ENCODE measurements around the gene ZNF451. TPM values are rescaled to one million over a fixed set of nuclear protein-coding genes. Genes with fewer than 3 reads are reported as not detected.
"Not testable (repeated sequence)": the region's sequence is repeated elsewhere in the genome, so short reads cannot be mapped to it uniquely, and the experiment has no call there.

ZNF451 gene
- total RNA-seq, 1 donor, result 77.5 TPM

GRCh38 chr6:57078531-57079207 lies 11.3 kb upstream of the ZNF451 start:
- TF ChIP-seq CTCF (IDR thresholded peaks at IDR 0.05; ENCODE audit: insufficient read depth, low read length), result no peak
- H3K4me3 ChIP-seq (ENCODE audit: low read depth, low read length), result no peak overlapping the region
- no peak for DNase-seq (ENCODE audit: low read depth)

GRCh38 chr6:57085471-57085870 lies 4.5 kb upstream of the ZNF451 start:
- TF ChIP-seq CTCF (IDR thresholded peaks at IDR 0.05; ENCODE audit: insufficient read depth, low read length), result no peak
- DNase-seq (ENCODE audit: low read depth), result no peak
- no peak overlapping the region for H3K4me3 ChIP-seq (ENCODE audit: low read depth, low read length)

- DNase-seq (ENCODE audit: low read depth), result no peak
- TF ChIP-seq CTCF (IDR thresholded peaks at IDR 0.05; ENCODE audit: insufficient read depth, low read length), result no peak
- no peak overlapping the region for H3K4me3 ChIP-seq (ENCODE audit: low read depth, low read length)
Measured at GRCh38 chr6:57086843-57087242, 3.1 kb upstream of the ZNF451 start.

GRCh38 chr6:57087916-57088315 lies 2.1 kb upstream of the ZNF451 start:
- H3K4me3 ChIP-seq (ENCODE audit: low read depth, low read length), result no peak overlapping the region
- DNase-seq (ENCODE audit: low read depth), result no peak
- TF ChIP-seq CTCF (IDR thresholded peaks at IDR 0.05; ENCODE audit: insufficient read depth, low read length), result no peak

GRCh38 chr6:57089265-57089664 lies 723 bp upstream of the ZNF451 start:
- no peak for DNase-seq (ENCODE audit: low read depth)
- peak overlapping the region; percentile 56 for H3K4me3 ChIP-seq (ENCODE audit: low read depth, low read length)
- TF ChIP-seq CTCF (IDR thresholded peaks at IDR 0.05; ENCODE audit: insufficient read depth, low read length), result no peak

- not testable (repeated sequence) for DNase-seq (ENCODE audit: low read depth)
Measured at GRCh38 chr6:57090458-57091067, 575 bp downstream of the ZNF451 start.

GRCh38 chr6:57091375-57091774 lies 1.4 kb downstream of the ZNF451 start:
- peak overlapping the region; percentile 46 for H3K4me3 ChIP-seq (ENCODE audit: low read depth, low read length)
- DNase-seq (ENCODE audit: low read depth), result not testable (repeated sequence)

More at GRCh38 chr6:57090458-57091067, 575 bp downstream of the ZNF451 start:
- H3K4me3 ChIP-seq (ENCODE audit: low read depth, low read length), result not testable (repeated sequence)

- no peak for TF ChIP-seq CTCF (IDR thresholded peaks at IDR 0.05; ENCODE audit: insufficient read depth, low read length)
- H3K4me3 ChIP-seq (ENCODE audit: low read depth, low read length), result no peak overlapping the region
- DNase-seq (ENCODE audit: low read depth), result no peak
Measured at GRCh38 chr6:57094689-57095088, 4.7 kb downstream of the ZNF451 start.
